HL-60 (cell line): Measurements from ENCODE around the gene GLRA1.

ENCODE experiments used
- CTCF ChIP-seq: IDR thresholded peaks from one replicate; pipeline ENCODE4 v1.5.1; 2011; ENCODE audit warnings: low read length, control low read depth, inconsistent platforms; ENCODE audit not compliant: insufficient read depth
- POLR2AphosphoS5 ChIP-seq: IDR thresholded peaks from 2 replicates; pipeline ENCODE4 v1.6.1; 2012; ENCODE audit warnings: low read depth
- REST ChIP-seq: IDR thresholded peaks from 2 replicates; pipeline ENCODE4 v1.6.1; 2012; ENCODE audit warnings: low read depth; ENCODE audit not compliant: insufficient replicate concordance

GRCh38 chr5:151829370-151829769 lies 95.3 kb downstream of the GLRA1 start:
- TF ChIP-seq CTCF: no peak
- no peak for TF ChIP-seq POLR2AphosphoS5
- TF ChIP-seq REST: no peak
